NK-92 (cell line): Measurements from ENCODE around the gene ECHS1.
"Not testable (repeated sequence)": the region's sequence is repeated elsewhere in the genome, so short reads cannot be mapped to it uniquely, and the experiment has no call there.

Experiments used
- DNase-seq: peaks from one replicate; lab custom pipeline; 2025; ENCODE audit not compliant: unreplicated experiment; lab: John Stamatoyannopoulos, UW

Gene ECHS1

GRCh38 chr10:133373174-133374090 lies at the start of gene ECHS1:
ECHS1 (minus strand) TSS chr10:133373354; CDS start chr10:133373333, 21 bp downstream.
- peak; percentile 49 for DNase-seq

- no peak for DNase-seq
These were observed 49.2 kb upstream of the ECHS1 start for GRCh38 chr10:133422223-133422806.

GRCh38 chr10:133421336-133422222 lies 48.4 kb upstream of the ECHS1 start:
- no peak for DNase-seq

- no peak for DNase-seq
These were observed 47.4 kb upstream of the ECHS1 start for GRCh38 chr10:133420579-133420978.

GRCh38 chr10:133420028-133420427 lies 46.9 kb upstream of the ECHS1 start:
- no peak for DNase-seq

GRCh38 chr10:133419211-133419950 lies 46.2 kb upstream of the ECHS1 start:
- DNase-seq = no peak

- DNase-seq = no peak
These were observed 45.3 kb upstream of the ECHS1 start for GRCh38 chr10:133418289-133418993.

- DNase-seq = no peak
These were observed 42.6 kb upstream of the ECHS1 start for GRCh38 chr10:133415752-133416151.

GRCh38 chr10:133414401-133414800 lies 41.2 kb upstream of the ECHS1 start:
- not testable (repeated sequence) for DNase-seq

- no peak for DNase-seq
These were observed 39.2 kb upstream of the ECHS1 start for GRCh38 chr10:133412381-133412711.

- DNase-seq = no peak
These were observed 38.6 kb upstream of the ECHS1 start for GRCh38 chr10:133411523-133412380.

- DNase-seq = no peak
These were observed 32.8 kb upstream of the ECHS1 start for GRCh38 chr10:133405844-133406527.

GRCh38 chr10:133405272-133405671 lies 32.1 kb upstream of the ECHS1 start:
- no peak for DNase-seq

- no peak for DNase-seq
These were observed 30.6 kb upstream of the ECHS1 start for GRCh38 chr10:133403784-133404183.

- no peak for DNase-seq
These were observed 30.2 kb upstream of the ECHS1 start for GRCh38 chr10:133403359-133403758.

- no peak for DNase-seq
These were observed 29.0 kb upstream of the ECHS1 start for GRCh38 chr10:133401981-133402725.

GRCh38 chr10:133401500-133401899 lies 28.3 kb upstream of the ECHS1 start:
- no peak for DNase-seq
